ENCODE measurements around the gene HDAC3.
"Not testable (repeated sequence)": the region's sequence is repeated elsewhere in the genome, so short reads cannot be mapped to it uniquely, and the experiment has no call there.

The HDAC3 gene

GRCh38 chr5:141633871-141634561 is 2.6 kb downstream of the HDAC3 start:
- no peak for DNase-seq

DNA sequence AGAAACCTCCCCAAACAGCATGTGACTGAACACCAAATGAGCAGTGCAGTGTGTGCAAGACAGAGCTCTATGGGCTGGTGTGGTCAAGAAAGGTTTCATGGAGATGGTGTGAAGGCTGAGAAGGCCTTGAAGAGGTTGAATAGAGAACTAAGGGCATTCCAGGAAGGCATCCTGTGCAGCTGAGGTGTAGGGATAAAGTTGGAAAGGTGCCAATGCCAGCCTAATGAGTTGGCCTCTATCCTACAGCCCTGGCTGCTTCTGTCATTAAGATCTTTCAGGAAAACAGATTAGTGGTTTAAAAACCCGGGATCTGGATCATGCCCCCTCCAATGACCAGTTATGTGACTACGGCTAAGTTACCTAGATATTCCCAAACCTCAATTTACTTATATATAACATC is 4.0 kb downstream of the HDAC3 start:
- DNase-seq = no peak

GRCh38 chr5:141630570-141631140 is 6.0 kb downstream of the HDAC3 start:
- DNase-seq = no peak

DNA sequence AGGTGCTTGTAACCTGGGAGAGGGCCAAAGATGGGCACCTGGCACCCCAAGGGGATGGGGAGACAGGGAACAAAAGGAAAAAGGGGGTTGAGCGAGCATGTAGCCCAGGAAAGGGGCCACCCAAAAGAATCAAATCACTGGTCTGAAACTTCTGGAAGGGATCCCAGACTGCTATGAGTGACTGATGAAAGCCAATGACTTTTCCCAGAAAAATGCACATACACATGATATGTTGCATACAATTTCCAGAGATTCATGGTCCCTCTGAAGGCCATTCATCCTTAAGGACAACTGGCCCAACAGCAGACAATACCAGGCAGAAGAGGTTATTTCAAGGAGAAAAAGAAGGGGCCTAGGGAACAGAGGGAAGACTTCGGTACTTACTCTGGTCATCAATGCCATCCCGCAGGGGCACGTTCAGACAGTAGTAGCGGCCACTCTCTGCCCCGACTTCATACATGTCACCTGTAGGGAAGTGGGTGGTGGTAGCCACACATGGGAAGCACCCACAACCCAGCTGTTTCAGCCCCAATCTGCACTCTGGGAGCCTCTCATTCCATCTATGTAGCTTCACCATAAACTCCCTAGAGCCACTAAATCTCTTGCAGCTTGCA is 8.4 kb downstream of the HDAC3 start:
- DNase-seq = no peak

GRCh38 chr5:141623611-141624010 is 13.0 kb downstream of the HDAC3 start:
- no peak for DNase-seq

DNA sequence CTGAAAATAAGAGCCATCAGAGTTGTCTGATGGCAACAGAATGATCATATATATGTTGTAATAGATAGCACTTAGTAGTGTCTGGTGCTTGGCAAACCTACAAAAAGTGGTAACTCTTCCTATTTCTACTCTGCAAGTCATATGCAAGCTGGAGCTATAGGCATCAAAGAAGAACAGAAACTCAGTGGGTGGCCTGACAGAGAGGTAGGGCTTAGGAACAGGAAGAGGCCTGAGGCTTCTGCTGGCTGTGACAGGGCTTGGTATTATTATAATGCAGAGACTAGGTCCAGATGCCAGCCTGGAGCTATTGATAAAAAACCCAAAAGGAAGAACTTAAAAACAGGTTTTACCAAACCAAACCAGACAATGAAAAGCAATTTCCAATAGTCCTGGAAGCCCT is 13.5 kb downstream of the HDAC3 start:
- DNase-seq = no peak

GRCh38 chr5:141618804-141619554 is 17.7 kb downstream of the HDAC3 start, which contains the start of gene DIAPH1:
TSS of gene DIAPH1 (minus strand) at chr5:141619000. CDS start at chr5:141618914, 86 bp downstream.
- DNase-seq = peak; percentile 79

- peak; percentile 7 for DNase-seq
Observed at GRCh38 chr5:141618030-141618803, 18.4 kb downstream of the HDAC3 start.

GRCh38 chr5:141617682-141618029 is 19.0 kb downstream of the HDAC3 start:
- DNase-seq = no peak

DNA sequence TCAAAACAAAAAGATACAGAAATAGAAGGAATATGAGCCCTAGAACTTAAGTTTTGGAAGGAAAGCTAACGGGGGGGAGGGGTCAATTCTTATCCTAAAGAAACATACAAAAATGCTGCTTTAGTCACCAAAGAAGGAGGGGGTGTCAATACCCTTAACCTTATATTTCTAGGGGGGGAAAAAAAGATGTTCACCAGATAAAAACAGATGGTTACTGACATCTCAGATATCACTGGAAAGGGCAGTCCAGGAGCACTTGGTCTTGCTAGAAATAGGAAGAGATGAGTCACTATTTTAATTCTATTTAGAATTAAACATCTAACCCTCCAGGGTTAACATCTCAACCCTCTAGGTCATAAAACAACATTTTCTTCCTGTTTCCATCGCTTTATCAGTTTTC is 19.5 kb downstream of the HDAC3 start:
- no peak for DNase-seq

GRCh38 chr5:141615991-141616720 is 20.5 kb downstream of the HDAC3 start:
- no peak for DNase-seq

- no peak for DNase-seq
Observed at GRCh38 chr5:141613344-141613743, 23.3 kb downstream of the HDAC3 start.

DNA sequence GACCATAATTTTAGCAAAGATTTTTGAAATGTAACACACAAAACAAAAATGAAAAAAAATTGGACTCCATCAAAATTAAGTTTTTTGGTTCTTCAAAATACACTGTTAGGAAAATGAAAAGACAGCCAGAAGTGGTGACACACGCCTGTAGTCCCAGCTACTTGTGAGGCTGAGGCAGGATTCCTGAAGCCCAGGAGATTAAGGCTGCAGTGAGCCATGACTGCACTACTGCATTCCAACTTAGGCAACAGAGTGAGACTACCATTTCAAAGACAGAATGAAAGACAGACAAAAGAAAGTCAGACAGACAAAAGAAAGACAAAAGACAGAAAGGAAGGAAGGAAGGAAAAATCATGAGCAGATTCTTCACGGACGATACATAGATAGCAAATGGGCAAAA is 25.4 kb downstream of the HDAC3 start:
- DNase-seq = no peak

- not testable (repeated sequence) for DNase-seq
Observed at GRCh38 chr5:141609921-141610320, 26.7 kb downstream of the HDAC3 start.

DNA sequence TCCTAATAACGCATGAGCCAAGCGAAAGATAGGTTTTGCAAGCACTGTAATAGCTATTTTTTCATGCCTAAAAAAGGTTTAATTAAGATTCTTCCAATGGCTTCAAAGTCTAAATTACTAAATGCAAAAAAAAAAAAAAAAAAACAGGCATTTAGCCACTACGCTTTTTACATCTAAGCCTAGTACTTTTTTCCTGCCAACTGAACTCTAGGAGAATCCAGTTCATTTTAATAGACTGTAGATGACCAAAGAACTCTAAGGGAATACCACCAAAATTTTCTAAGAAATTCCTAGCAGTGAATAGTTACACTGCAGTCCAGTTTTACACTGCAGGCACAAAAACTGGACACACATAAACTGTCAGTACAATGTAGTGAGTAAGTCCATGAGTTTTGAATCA is 27.6 kb downstream of the HDAC3 start:
- DNase-seq = no peak

- no peak for DNase-seq
Observed at GRCh38 chr5:141608557-141608956, 28.1 kb downstream of the HDAC3 start.

- DNase-seq = no peak
Observed at GRCh38 chr5:141608046-141608445, 28.6 kb downstream of the HDAC3 start.

DNA sequence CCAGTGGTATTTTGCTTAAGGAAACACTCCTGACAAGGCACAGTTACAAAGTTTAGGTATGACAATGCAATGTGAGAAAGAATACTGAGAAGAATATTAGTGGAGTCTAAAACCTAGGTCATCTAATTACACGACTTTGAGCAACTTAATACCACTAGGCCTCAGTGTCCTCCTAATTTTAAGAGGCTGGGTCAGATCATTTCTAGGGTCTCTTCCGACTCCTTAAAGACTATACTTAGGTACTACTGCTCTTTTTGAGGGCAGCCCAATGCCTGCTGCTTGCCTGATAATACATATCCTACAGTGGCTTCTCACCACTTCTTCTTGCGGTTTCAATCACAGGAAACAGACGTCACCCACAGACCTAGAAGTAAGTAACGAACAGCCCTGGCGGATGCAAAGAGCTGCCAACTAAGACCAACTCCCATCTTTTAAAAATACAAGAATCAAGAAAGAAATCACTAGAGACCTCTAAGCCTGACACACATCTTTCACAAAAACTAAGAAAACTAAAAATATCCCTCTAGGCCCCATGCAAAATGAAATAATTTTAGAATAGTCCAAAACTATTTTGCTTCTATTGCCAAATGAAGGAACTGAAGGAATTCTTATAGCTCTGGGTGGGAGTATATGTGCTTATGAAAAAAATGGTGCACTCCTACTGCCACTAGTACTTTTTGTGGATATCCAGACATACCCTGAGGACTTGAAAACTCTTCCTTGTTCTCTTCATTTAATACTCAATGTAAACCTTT is 30.9 kb downstream of the HDAC3 start:
- DNase-seq = no peak

DNA sequence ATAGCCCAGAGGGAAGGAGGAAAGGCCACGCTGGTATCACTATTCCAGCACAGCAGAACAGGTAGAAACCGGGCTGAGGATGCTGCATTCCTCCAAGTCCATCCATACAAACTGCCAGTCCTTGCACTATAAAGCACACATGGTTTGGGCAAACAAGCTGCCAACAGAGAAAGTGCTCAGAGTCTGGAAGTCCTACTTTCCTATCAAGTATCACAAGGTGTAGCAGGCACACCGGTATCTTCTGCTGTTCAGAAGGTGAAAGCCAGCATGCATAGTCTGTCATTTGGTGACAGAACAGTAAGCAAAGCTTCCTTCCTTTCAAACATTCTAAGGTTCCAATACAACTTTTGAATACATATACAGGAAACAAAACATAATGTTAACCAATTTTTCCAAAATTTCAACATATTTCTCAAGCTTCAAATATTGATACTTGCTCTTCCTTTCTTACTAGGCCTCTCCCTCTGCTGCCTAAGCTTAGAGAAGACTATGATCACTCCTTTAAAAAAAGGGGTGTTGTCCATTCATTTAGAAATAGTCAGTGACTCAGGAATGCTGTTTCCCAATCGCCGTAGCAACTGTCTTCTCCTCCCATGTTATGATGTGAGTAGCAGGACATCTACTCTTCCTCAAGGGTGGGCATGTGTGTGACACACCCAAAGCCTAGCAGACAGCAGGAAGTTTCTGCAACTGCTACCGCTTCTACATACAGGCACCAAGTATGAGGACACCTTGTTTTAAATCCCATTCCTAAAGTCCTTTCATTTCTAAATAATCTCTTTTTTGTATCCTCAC is 32.5 kb downstream of the HDAC3 start:
- no peak for DNase-seq

- no peak for DNase-seq
Observed at GRCh38 chr5:141602606-141603005, 34.0 kb downstream of the HDAC3 start.

Data from NCI-H1436 treated with DMSO at 0.1 percent for 48 hours (cell line).